GM21515 (cell line): ENCODE data around the gene TSPAN15.

Experiments used
- ATAC-seq: cut with Tn5 transposase; IDR thresholded peaks from one replicate; pipeline ENCODE4 v1.9.1; 2021; ENCODE audit not compliant: unreplicated experiment

The TSPAN15 gene

DNA sequence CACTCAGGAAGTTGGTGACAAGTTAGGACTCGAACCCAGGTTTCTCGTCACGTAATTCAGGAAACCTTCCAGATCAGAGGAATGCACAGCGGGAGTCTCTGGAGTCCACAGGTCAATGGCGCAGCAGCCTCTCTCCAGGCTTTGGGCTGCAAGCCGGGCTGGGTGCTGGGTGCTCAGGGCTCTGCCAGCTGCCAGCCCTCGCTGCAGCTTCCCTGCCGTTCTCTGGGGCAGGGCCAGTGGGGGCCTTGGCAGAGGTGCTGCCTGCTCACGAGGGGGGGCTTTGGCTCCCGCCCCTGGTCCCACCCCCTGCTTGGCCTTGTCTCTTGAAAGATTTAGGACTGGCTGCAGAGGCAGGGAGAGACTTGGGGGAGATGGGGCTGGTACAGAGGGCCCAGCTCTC lies 34.6 kb upstream of the TSPAN15 start, which contains the start of gene TACR2:
Gene TACR2 (minus strand): TSS at position 224 of the 400 bp plus-strand sequence. CDS start 595 bp downstream, outside the sequence.
- no peak for ATAC-seq

DNA sequence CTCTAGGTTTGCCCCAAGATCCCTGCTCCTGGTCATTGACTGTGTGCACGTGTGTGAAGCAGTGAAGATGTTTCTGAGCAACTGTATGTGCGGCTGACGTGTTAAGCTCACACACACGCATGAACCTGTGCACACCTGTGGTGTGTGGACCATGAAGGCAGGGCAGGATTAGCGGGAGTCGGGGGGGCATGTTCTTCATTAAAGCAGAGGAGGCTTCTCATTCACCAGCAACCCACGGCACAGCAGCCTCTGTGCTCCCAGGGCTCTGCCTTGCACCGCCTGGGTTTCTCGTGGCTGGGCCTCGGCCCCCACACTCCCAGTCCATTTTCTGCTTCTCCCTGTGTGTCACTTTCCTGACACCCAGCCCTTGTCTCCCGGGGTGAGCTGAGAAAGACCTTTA lies 33.7 kb upstream of the TSPAN15 start:
- ATAC-seq = no peak

DNA sequence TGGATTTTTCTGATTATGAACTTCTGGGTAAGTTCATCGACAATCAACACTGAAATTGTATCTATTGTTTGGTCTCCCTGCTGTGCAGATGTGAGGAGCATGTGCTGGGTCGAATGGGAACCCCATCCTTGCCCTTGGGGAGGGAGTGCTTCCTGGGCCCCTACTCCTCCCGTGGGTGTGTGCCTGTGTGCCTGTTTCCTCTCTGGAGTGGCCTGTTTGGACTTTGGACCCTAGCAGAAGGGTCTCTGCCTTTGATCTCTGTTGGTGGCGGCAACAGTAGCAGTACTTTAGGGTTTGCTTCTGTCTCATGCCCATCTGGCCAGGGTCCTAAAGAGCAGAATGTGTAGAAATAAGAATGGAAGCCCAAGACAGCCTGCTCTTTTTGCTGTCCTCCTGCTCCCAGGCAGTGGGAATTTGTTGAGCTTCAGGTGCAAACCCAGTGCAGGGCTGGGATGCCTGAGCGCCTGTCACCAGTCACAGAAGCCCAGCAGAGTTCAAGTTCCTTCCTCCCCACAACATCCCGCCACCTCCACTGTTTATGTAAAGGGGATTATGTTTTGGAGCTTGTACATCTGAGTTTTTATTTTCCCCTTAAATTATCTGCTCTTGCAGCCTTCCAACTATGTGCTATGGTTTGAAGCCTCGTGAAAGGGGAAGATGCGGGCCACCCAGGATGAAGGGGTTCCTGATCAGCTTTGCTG lies 33.1 kb upstream of the TSPAN15 start:
- ATAC-seq = no peak

DNA sequence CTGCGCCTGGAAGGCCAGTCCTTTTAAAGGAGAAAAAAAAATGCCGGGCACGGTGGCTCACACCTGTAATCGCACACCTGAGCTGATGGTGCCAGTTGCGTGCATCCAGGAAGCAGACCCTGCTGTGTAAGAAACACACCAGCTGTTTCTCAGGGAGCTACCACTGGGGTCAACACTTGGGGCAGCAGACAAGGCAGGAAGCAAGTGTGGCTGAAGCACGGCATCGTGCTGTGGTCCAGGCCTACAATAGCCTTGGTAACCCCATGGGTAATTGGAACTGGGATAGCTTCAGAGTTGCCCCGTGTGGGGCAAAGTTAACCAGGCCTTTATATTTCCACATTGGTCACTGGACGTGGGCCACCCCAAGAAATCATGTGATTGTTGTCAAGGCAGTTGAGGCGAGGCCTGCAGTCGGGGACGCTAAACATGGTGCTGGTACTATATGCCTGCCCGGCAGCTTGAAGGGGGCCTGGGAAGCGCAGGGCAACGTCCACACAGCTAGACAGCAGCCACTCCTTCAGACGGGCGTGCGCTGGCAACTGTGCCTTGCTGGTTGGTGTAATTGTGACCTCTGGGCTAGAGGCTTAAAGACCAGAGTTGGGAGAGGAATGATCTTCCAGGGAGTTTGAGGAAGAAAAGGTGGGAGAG lies 32.0 kb upstream of the TSPAN15 start:
- ATAC-seq = no peak

DNA sequence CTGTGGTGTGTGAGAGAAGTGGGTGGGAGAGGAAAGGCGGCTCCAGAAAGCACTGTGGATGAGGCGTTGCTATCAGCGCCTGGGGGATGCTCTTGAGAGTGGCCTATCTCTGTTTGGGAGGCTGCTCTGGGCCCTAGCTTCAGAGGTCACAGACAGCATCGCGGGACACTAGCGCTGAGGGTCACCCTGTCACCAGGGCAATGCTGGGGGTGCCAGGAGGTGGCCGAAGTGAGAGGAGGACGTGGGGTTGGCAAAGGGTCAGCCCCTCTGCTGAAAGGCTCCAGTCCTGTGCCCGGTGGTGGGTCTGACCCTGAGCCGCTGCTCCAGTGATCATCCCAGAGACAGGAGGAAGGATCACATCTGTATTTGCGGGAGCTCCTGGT lies 31.5 kb upstream of the TSPAN15 start:
- no peak for ATAC-seq

DNA sequence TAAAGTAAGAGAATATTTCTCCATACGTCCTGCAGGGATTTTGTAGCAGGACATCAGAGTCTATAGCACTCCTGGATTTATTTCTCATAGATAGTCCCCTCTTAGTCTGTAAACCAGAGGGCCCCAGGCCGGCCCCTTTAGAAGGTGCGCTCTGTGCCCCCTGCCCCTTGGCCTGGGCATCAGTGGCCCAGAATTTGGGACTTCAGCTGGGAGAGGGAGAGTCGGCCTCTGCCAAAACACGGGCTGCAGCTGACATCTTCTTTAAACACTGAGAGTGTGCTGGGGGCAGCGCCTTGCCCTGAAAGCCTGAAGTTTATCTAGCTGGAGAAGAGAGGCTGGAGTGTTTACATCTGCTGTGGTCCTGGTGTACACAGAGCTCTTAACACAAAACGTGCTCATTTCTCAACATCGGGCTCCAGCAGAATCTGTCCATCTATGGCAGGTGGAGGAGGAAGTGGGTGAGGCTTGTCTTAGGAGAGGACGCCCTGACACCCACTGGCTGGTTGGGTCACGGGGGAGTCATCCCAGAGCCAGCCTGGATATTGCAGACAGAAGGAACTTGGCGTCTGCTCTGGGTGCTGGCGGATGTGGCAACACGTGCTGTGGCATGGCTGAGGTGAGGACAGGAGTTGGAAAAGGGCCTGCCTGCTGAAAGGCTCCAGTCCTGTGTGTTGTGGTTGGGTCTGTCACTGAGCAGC lies 29.5 kb upstream of the TSPAN15 start:
- ATAC-seq = no peak

DNA sequence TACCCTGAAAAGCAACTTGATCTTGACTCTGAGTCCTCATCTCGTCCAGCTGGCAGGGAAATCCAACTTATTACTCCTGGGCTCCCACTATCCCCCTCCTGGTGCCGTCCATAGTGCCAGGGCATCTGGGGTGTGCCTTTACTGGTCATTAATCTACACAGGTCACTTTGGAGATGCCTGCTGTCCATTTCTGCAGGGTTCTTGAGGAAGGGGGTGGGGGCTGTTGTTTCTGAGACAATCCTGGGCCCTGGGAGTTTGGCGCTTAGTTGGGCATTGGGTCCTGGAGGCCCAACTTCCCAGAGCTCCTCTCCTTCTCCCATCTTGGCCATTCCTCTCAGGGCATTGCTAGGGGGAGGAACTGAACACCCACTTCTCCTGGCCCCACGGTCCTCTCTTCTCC lies 28.6 kb upstream of the TSPAN15 start:
- no peak for ATAC-seq

DNA sequence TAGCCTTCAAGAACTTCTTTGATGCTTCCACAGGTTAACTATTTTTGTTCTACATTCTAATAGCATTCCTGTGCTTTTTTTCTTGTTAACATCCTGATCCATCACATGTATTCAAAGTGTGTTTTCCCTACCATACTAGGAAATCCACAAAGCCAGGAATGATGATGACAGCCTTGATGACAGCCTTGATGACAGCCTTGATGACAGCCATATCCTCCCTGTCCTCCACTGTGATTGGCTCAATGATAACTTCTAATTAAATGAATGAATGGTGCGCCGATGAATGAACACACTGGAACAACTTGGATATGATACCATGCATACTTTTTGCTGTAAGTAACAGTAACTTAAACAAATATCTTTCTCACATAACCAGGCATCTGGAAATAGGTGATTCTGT lies 26.2 kb upstream of the TSPAN15 start:
- no peak for ATAC-seq

DNA sequence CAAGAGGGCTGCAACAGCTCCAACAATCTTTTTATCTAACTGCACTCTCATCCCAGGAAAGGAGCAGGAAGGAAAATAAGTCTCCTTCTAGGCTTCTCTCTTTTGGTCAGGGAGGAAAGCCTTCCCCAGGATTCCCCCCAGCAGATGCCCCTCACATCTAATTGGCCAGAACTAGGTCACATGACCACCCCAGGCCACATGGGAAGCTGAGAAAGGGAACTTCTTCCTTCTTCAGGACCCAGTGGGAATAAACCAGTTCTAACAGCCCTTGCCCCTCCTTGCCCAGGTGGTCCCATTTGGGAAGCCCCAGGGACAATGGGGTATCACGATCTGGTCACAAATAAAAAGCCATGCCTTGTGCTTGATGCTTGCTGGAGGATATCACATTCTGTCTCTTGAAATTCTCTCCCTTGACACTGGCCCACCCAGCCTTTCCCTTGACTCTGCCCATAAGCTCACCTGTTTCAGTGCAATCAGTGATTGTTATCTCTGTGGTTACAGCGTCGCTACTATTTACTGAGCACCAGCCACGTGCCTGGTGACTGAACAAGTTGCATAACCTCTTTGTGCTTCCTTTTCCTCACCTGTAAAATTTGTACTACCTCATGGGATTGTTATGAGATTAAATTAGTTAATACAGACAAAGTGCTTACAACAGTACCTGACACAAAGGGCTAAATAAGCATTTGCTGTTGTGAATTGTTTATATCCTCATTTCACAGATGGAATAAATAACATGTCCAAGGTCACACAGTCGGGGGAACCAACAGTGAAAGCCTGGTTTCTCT lies 25.6 kb upstream of the TSPAN15 start:
- no peak for ATAC-seq

DNA sequence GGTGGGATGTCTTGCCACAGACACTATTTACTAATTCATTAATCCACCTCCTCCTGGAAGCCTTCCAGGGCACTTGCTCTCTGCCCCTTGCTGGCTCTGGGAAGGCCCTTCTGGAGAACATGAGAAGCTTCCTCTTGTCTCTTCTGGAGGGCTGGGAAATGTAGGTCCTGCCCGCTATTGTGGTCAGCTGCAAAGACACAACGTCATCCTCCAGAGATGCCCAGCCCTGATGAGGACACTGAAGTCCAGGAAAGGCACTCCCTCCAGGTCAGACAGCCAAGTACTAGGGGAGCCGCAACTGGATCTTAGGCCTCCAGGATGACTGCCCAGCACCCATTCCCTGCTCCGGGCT lies 24.9 kb upstream of the TSPAN15 start:
- ATAC-seq = no peak

DNA sequence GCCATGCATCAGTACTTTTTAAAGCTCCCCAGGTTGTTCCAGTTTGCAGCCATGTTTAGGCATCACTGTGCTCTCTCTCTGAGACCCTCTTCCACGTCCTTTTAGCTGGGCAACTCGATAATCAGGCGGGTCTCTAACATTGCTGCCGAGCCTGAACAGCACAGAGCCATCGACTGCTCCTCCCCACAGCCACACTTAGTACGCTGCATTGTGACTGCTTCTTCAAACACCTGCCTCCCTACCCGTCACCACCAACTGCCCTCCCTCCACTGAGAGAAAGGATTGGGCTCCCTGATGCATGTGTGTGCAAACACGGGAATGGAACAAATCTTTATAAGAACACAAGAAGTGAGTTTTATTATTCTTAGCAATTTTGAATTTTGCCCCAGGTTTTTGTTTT lies 23.1 kb upstream of the TSPAN15 start:
- ATAC-seq = no peak

DNA sequence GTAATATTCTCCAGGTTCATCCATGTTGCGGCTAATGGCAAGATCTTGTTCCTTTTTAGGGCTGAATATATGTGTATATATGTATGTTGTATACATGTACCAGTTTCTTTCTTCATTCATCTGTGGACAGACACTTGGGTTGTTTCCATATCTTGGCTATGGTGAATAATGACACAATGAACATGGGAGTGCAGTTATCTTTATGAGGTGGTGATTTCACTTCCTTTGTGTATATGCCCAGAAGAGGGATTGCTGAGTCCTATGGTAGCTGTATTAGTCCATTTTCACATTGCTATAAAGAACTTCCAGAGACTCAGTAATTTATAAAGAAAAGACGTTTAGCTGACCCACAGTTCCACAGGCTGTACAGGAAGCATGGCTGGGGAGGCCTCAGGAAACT lies 17.1 kb upstream of the TSPAN15 start:
- no peak for ATAC-seq

DNA sequence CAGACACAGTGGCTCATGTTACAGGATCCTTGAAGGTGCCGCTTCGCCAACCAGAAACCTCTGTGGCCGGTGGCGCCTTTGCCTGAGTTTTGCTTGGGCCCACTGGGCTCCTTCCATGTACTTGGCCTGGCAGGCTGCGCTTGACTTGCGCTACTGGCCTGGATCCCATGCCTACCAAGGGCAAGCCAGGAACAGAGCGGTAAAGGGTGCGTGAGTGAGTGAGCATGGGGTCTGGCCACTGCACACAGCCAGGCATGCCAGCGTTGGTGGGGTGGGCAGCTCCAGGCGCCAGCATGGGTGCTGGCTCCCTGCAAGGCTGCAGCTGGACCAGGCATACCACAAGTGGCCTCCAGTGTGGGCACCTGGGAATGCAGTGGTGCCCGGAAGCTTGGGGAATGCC lies 16.3 kb upstream of the TSPAN15 start:
- ATAC-seq = no peak

DNA sequence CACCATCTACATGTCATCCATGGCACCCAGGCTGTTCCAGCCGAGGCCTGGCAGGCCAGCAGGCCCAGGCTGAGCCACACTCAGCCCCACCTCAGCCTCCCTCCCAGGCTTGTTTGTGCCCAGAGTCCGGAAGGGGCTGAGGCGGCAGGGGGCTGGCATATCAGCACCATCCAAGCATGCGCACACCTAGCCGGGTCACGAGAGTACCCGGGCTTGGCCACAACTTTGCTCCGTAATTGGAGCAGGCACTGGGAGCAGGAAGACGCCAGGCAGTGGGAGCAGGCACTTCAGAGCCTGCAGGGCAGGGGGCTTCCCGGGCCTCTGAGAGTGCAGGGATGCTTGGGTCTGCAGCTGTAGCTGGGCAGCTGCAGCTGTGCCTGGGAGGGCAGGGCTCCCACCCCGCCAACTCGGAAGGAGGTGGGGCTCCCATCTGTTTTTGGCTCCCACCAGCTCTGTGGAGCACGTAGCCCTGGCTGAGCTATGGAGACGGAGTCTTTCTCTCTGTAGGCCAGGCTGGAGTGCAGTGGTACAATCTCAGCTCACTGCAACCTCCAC lies 15.2 kb upstream of the TSPAN15 start:
- no peak for ATAC-seq

DNA sequence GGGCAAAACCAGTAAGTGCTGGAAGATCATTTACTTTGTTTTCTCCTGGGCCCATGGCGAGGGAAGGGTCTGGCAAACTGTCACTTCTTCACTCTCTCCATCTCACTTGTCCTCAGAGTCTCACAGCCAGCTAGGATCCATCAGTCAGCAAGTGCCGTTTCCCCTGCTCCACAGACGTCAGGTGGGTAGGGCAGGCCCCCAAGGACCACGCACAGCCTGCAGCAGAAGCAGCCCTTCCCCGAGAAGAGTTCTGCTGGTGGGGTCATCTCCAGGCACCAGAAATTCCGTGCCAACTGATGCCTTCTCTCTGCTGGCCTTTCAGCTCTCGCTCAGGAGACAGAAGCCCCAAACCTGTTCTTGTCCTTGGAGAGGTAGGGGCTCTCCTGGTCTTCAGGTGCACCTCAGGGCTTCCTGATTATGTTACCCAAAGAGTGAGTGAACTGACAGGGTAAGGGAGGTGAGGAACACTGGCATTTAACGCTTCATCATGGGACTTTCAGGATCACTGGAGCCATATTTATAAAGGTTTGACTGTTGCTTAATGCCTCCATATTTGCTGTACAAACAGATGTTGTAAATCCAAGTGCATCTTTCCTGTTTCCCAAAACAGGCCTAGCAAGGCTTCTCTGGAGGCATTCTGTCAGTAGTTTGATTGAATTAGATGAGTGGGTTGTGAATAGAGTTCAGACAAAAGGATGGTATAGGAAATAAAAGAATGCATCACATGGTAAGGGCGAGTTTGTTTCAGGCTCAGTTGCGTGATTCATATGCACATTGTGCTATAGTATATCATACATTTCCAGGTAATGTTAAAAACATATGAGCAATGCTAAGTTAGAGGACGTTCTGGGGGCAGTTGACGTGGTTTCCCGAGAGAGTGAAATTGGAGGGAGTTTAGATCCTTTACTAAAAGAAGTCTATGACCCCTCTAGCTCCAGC lies 13.7 kb upstream of the TSPAN15 start:
- ATAC-seq = no peak

DNA sequence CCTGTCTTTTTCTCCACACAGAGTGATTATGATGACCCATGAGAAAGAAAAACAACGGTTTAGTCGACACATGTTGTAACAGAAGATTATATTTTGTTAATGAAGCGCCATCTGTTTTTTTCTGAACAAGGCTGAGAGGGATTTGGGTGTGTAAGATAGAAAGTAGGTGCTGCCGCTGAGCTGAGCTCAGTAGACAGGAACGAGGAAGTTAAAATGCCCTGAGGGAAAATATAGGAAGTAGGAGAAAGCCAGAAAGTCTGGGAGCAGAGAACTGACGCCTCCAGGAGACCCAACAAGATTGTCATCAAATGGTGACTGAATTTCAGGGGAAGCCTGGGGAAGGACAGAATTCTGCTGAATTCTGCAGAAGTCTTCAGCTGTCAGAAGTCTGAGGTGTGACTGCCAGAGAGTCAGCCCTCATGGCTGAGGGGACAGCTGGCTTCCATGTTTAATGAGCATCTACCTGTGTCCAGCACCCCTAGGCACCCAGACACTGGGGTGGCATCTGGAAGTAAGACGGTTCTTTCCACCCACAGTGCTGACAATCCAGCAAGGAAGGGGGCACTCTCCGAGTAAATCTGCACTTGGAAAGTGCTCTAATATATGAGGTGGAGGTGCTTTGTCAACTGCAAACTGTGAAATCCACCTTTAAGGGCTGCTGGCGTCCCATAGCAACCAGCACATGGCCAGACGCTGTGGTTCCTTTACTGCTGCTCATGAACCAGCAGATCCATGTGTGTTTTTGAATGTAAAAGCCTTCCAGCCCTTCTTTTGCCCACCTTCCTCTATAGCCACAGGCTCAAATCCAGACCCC lies 12.5 kb upstream of the TSPAN15 start:
- ATAC-seq = no peak

DNA sequence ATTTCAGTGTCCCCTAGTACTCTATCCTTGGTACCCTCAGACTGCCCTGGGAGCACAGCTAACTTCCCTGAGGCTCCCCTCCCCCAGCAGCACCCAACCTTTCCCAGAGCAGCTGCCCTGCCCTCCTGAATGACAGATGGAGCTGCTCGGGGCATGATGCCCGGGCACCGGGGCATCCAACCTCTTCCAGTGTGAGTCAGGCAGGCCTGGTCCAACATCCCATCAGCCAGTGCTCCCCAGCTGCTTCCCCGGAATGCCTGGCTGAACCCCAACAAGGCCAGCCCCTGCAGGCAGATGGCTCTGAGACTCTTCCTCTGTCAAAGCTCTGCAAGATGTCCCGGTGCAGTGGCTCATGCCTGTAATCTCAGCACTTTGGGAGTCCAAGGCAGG lies 11.9 kb upstream of the TSPAN15 start:
- no peak for ATAC-seq

DNA sequence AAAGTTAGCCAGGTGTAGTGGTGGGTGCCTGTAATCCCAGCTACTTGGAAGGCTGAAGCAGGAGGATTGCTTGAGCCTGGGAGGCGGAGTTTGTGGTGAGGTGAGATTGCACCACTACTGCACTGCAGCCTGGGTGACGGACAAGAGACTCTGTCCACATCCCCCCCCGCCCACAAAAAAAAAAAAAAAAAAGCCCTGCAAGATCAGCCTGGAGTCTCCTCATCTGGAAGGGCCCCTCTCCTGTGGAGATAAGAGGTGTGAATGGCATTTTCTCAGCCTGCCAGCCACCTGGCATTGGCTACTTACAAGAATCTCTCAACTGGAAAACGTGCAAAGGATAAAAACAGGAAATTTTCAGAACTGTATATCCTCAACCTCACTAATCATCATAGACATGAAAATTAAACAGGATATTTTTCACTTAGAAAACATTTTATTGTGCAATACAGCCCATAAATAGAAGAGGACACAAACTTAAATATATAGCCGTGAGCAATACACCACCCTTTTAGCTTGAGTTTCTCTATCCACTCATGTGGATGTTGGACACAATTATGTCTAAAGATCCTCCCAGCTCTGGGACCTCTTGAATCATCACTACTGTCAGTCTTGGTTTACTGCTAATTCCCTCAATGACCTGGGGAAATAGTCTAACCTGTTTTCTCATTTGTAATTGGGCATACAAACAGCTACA lies 11.3 kb upstream of the TSPAN15 start:
- no peak for ATAC-seq

DNA sequence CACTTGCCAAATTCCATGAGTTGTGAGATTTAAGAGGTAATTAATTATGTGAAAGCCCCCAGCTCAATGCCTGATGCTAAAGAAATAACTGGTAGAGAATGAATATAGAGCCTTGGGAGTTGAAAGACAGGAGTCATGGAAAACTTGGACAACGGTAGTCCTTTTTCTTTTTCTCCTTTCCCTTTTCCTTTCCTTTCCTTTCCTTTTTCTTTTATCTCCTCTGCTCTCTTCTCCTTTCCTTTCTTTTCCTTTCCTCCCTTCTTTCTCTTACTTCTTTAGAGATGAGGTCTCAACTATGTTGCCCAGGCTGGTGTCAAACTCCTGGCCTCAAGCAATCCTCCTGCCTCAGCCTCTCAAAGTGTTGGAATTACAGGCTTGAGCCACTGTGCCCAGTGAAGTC lies 7.9 kb upstream of the TSPAN15 start:
- no peak for ATAC-seq
